T-cell (primary cell): Measurements from ENCODE around the gene LRRC4C. TPM values are rescaled to one million over a fixed set of nuclear protein-coding genes. Genes with fewer than 3 reads are reported as not detected.

ENCODE experiments used
- ATAC-seq, 4 experiments: fragments of 200-7000 bp in 3 of 4; fragments of 150-1000 bp in 1 of 4; cut with Tn5 transposase; replicated peaks in 1 of 4; 1 replicate in 3 of 4; 2 replicates in 1 of 4; pipeline ENCODE4 v1.10.0; 2021; ENCODE audit warnings: moderate library complexity in 3 of 4, mild to moderate bottlenecking in 2 of 4, moderate number of reproducible peaks in 1 of 4
- CTCF ChIA-PET, 2 donors: fragments of 300-600 bp; sonication (Branson Sonifier 250); formaldehyde crosslinking; loops; one replicate each; lab custom pipeline; 2022; ENCODE audit warnings: antibody characterized with exemption in 2 of 2; lab: Charles Lee
- POLR2A ChIA-PET, 2 donors: fragments of 300-600 bp; sonication (Branson Sonifier 250); formaldehyde crosslinking; loops; one replicate each; lab custom pipeline; 2022; ENCODE audit warnings: antibody characterized with exemption in 2 of 2; lab: Charles Lee
- DNase-seq, 35 experiments: peaks; one replicate each; pipeline versions ENCODE4 v3.0.0 to v3.0.0-alpha.2; 2013 to 2023
- H3K27ac ChIP-seq: one replicate; pipeline ENCODE4 v1.5.1; 2013; ENCODE audit warnings: low read length
- H3K27me3 ChIP-seq, 2 experiments: replicated peaks in 1 of 2; 1 replicate in 1 of 2; 2 replicates in 1 of 2; pipeline versions ENCODE4 v1.6.1 to v1.7.0; 2013; ENCODE audit warnings: low read length in 1 of 2, mixed read lengths in 1 of 2; ENCODE audit not compliant: control insufficient read depth in 2 of 2, insufficient read depth in 2 of 2; ENCODE audit errors: extremely low read depth in 1 of 2
- H3K36me3 ChIP-seq, 2 donors: 1 replicate in 1 of 2; 2 replicates in 1 of 2; pipeline versions ENCODE4 v1.6.1 to v1.7.0; 2013; ENCODE audit warnings: low read length in 1 of 2; ENCODE audit not compliant: control insufficient read depth in 2 of 2, insufficient read depth in 1 of 2; ENCODE audit errors: extremely low read depth in 1 of 2
- H3K4me1 ChIP-seq, 2 experiments: 1 replicate in 1 of 2; 2 replicates in 1 of 2; pipeline versions ENCODE4 v1.6.1 to v1.7.0; 2013; ENCODE audit warnings: low read length in 2 of 2, mixed read lengths in 1 of 2; ENCODE audit not compliant: insufficient read depth in 2 of 2, control insufficient read depth in 1 of 2; ENCODE audit errors: extremely low read depth in 1 of 2
- H3K4me3 ChIP-seq, 2 donors: 1 replicate in 1 of 2; 2 replicates in 1 of 2; pipeline versions ENCODE4 v1.5.1 to v1.7.0; 2013; ENCODE audit warnings: mild to moderate bottlenecking in 2 of 2, low read length in 1 of 2, moderate library complexity in 1 of 2; ENCODE audit not compliant: control insufficient read depth in 1 of 2; ENCODE audit errors: extremely low read depth in 1 of 2
- H3K9me3 ChIP-seq: 2 replicates; pipeline ENCODE4 v1.7.0; 2013
- H3K27ac Mint-ChIP-seq, 2 donors: one replicate each; pipeline ENCODE4 v1.8.0; 2020 to 2021; ENCODE audit warnings: mild to moderate bottlenecking in 2 of 2, mixed read lengths in 2 of 2
- H3K27me3 Mint-ChIP-seq, 2 donors: one replicate each; pipeline ENCODE4 v1.8.0; 2021 to 2022; ENCODE audit warnings: mixed read lengths in 2 of 2
- H3K36me3 Mint-ChIP-seq: one replicate; pipeline ENCODE4 v1.8.0; 2021; ENCODE audit warnings: mixed read lengths
- H3K4me1 Mint-ChIP-seq, 3 donors: one replicate each; pipeline ENCODE4 v1.8.0; 2020 to 2022; ENCODE audit warnings: mixed read lengths in 3 of 3, mild to moderate bottlenecking in 1 of 3
- H3K4me3 Mint-ChIP-seq, 3 donors: one replicate each; pipeline ENCODE4 v1.8.0; 2020 to 2022; ENCODE audit warnings: mild to moderate bottlenecking in 3 of 3, mixed read lengths in 3 of 3, moderate library complexity in 3 of 3
- H3K9me3 Mint-ChIP-seq, 3 donors: one replicate each; pipeline ENCODE4 v1.8.0; 2020 to 2022; ENCODE audit warnings: mixed read lengths in 3 of 3
- WGBS: methylation state at CpG from one replicate; pipeline ENCODE4 v1.1.5; 2013; ENCODE audit warnings: missing lambda C conversion rate; ENCODE audit not compliant: insufficient coverage; 5-methylcytosine and 5-hydroxymethylcytosine counted together
- total RNA-seq, 35 experiments: library from RNA in 6 of 35; stranded (reverse) in 6 of 35; fragments of 120-200 nt in 1 of 35; gene quantifications; one replicate each; pipeline versions ENCODE4 v1.2.1 to v1.2.4 and lab custom pipeline; 2013 to 2026

The LRRC4C gene
- total RNA-seq, 5 donors from 2014 or later (not counting 1 experiment from before 2014, with no cell fraction given) = not detected

DNA sequence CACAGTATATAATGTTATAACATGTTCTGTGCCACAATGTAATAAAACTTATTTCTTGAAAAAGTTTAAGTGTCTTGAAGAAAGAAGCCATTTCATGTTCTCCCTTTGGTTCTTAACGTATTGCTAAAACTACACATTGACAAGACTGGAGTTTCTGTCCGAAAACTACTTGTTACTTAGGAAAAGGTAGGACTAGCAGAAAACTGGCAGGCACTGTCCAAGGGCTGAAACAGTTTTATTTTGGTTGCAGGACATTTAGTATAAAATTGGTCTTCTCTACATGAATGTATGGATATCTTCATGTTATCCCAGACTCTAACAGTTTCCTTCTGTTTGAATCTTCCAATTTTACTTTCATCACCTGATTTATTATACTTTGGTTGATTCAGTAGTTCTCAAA lies 1027.1 kb downstream of the LRRC4C start:
- Histone ChIP-seq H3K4me3 (no peak overlapping the region), H3K9me3 (no peaks in the 10 kb centered on the region), H3K27me3 (no peaks in the 10 kb centered on the region), H3K4me1 (no peaks in the 10 kb centered on the region), H3K27ac (no peak overlapping the region), H3K36me3 (no peaks in the 10 kb centered on the region)
- Mint-ChIP-seq H3K4me3 (no peak overlapping the region), H3K27me3 (no peaks in the 10 kb centered on the region), H3K9me3 (peaks cover 15 to 26% (median 22%) of the 10 kb centered on the region in 3 donors), H3K4me1 (no peaks in the 10 kb centered on the region), H3K27ac (no peak overlapping the region), H3K36me3 (no peaks in the 10 kb centered on the region)
- ChIA-PET CTCF (no interaction called here), POLR2A (no interaction called here)
- DNase-seq (no peak), ATAC-seq (no peak)
- WGBS = no CpG with 5 or more reads among the region's 2 CpGs

DNA sequence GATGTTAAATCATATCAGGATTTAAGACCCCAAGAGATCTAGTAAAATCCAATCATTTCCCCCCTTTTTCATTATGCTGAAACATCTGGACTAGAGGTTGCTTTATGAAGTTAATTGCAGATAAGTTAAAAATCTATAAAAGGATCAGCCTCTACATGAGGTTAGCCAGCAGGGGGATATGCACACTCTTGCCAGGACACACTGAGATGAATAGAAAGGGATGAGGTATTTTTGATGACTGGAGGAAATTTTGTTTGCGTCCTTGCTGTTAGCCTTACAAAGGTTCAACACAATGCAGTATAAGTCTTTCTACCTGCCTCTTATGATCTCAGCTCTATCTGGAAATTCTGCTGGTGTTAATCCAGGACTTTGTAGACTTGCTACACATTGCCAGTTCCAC lies 1034.3 kb downstream of the LRRC4C start:
- Histone ChIP-seq H3K36me3 (no peaks in the 10 kb centered on the region), H3K27ac (no peak overlapping the region), H3K9me3 (no peaks in the 10 kb centered on the region), H3K27me3 (no peaks in the 10 kb centered on the region), H3K4me1 (no peaks in the 10 kb centered on the region), H3K4me3 (no peak overlapping the region)
- Mint-ChIP-seq H3K27ac (no peak overlapping the region), H3K4me1 (no peaks in the 10 kb centered on the region), H3K36me3 (no peaks in the 10 kb centered on the region), H3K9me3 (peaks cover 9 to 24% (median 12%) of the 10 kb centered on the region in 3 donors), H3K4me3 (no peak overlapping the region), H3K27me3 (no peaks in the 10 kb centered on the region)
- no peak for DNase-seq
- ChIA-PET POLR2A (no interaction called here), CTCF (no interaction called here)
- no CpG with 5 or more reads among the region's 1 CpG for WGBS
- ATAC-seq = no peak

DNA sequence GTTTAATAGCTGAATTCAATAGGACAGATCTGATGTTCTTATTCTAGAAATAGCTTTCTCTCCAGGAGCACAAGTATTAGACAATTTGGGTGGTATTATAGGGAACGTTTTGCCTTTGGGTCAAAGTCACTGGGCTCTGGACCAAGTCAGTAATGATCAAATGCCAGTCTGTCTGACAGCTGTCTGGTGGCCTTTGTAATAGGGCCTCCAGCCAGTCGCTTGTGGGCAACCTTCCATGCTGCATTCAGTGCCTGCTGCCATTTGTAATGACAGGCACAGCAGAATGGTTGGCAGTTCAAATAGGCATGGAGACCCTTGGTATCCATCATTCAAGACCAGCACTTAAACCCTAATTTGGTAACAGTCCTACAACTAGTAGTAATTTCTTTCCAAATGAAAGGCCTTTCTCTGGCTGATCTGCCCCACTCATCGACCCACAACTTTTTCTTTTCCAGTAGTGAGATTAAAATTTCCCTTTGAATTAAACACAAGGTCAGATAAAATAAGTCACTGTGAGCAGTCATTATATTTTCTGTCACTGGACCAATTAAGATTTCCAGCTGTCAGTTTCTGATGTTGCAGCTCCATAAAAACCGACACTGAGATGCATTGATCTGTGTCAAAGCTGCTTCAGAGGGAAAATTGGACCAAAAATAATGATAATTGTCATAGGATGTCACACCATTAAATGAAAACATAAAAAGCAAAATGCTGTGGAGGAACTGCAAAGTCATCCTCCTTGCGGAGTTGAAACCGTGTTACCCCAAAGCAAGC lies 1038.1 kb downstream of the LRRC4C start:
- no peak overlapping the region for H3K27ac ChIP-seq
- no peak overlapping the region for H3K4me3 ChIP-seq
- WGBS = 51% methylated on average over 2 of the region's 6 CpGs
- POLR2A ChIA-PET = no interaction called here
- H3K4me1 Mint-ChIP-seq = no peaks in the 10 kb centered on the region
- no peaks in the 10 kb centered on the region for H3K27me3 Mint-ChIP-seq
- no peaks in the 10 kb centered on the region for H3K36me3 ChIP-seq
- no peak overlapping the region for H3K27ac Mint-ChIP-seq
- ATAC-seq (no peak), DNase-seq (no peak)
- H3K27me3 ChIP-seq = no peaks in the 10 kb centered on the region
- H3K4me3 Mint-ChIP-seq = no peak overlapping the region
- CTCF ChIA-PET = no interaction called here
- H3K9me3 Mint-ChIP-seq = peaks cover 16 to 17% (median 17%) of the 10 kb centered on the region in 3 donors
- no peaks in the 10 kb centered on the region for H3K4me1 ChIP-seq
- peaks cover 2% of the 10 kb centered on the region for H3K9me3 ChIP-seq
- no peaks in the 10 kb centered on the region for H3K36me3 Mint-ChIP-seq

DNA sequence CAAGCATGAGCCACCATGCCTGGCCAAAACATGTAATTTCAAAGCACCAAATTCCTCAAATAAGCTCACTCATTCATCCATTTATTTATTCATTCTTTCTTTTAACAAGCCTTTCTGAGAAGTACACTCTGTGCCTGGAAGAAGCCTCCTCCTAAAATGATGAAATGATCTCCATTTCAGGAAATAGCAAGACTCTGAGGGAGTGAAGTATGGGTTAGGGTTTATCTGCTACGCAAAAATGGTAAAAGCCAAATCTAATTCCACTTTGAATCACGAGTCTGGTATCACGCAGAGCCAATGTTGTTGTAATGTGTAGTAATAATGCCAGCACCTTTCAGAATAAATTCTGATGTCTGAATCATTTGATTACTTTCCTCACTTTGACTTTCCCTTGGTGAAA lies 1041.8 kb downstream of the LRRC4C start:
- no peaks in the 10 kb centered on the region for H3K27me3 Mint-ChIP-seq
- H3K36me3 Mint-ChIP-seq = no peaks in the 10 kb centered on the region
- H3K27ac ChIP-seq = no peak overlapping the region
- H3K27ac Mint-ChIP-seq = no peak overlapping the region
- POLR2A ChIA-PET = interaction anchor here in 1 of 2 donors (0.6 kb wide), 1 partner anchor 104 kb away, joined by 4 read pairs; no protein-coding TSS in a partner anchor
- no peaks in the 10 kb centered on the region for H3K4me1 ChIP-seq
- peaks cover 6% of the 10 kb centered on the region for H3K9me3 ChIP-seq
- no CpG with 5 or more reads among the region's 3 CpGs for WGBS
- CTCF ChIA-PET = no interaction called here
- no peak overlapping the region for H3K4me3 ChIP-seq
- DNase-seq (no peak), ATAC-seq (no peak)
- no peaks in the 10 kb centered on the region for H3K27me3 ChIP-seq
- H3K4me3 Mint-ChIP-seq = no peak overlapping the region
- peaks cover 18 to 23% (median 19%) of the 10 kb centered on the region in 3 donors for H3K9me3 Mint-ChIP-seq
- no peaks in the 10 kb centered on the region for H3K4me1 Mint-ChIP-seq
- H3K36me3 ChIP-seq = no peaks in the 10 kb centered on the region

DNA sequence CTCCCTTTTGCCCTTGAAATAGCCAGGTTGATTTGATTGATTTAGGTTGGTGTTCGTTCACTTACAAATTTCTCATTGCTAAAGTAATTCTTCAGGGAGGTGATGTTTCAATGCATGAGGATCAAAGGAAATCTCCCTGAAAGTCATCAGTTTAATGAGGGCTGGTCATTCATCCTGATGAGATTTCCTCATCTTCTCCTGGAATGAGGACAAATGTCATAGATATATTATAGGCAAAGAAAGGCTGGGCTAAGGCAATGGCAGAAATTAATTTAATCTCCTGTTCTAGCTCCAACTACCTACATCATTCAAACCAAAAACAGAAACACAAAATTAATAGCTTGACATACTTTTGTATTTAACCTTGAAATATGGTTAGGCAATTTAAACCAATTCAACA lies 1052.1 kb downstream of the LRRC4C start:
- ChIA-PET CTCF (no interaction called here), POLR2A (no interaction called here)
- Histone ChIP-seq H3K36me3 (no peaks in the 10 kb centered on the region), H3K4me3 (no peak overlapping the region), H3K9me3 (no peaks in the 10 kb centered on the region), H3K4me1 (no peaks in the 10 kb centered on the region), H3K27ac (no peak overlapping the region), H3K27me3 (no peaks in the 10 kb centered on the region)
- H3K36me3 Mint-ChIP-seq = no peaks in the 10 kb centered on the region
- DNase-seq (no peak), ATAC-seq (no peak)
- no peaks in the 10 kb centered on the region for H3K27me3 Mint-ChIP-seq
- H3K4me1 Mint-ChIP-seq = no peaks in the 10 kb centered on the region
- peaks cover 9 to 22% (median 16%) of the 10 kb centered on the region in 3 donors for H3K9me3 Mint-ChIP-seq
- no peak overlapping the region for H3K27ac Mint-ChIP-seq
- no peak overlapping the region for H3K4me3 Mint-ChIP-seq
- no CpG with 5 or more reads among the region's 1 CpG for WGBS

DNA sequence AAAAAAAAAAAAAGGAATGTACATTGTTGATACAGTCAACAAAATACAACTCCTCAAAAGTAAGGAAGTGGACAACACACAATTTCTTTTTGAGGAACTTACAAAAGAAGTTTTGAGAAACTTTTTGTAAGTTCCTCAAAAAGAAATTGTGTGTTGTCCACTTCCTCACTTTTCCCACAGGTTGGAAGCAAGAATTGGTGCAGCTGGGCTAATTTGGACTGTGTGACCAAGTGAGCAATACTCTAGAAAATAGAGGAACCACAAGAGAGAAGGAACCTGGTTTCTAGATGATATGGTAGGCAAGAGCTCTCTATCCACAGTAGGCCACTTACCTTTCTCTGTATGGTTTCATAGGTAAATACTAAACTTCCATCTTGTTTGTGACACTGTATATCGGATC lies 1053.8 kb downstream of the LRRC4C start:
- ChIA-PET POLR2A (no interaction called here), CTCF (no interaction called here)
- Histone ChIP-seq H3K36me3 (no peaks in the 10 kb centered on the region), H3K4me1 (no peaks in the 10 kb centered on the region), H3K9me3 (no peaks in the 10 kb centered on the region), H3K27me3 (no peaks in the 10 kb centered on the region), H3K27ac (no peak overlapping the region), H3K4me3 (no peak overlapping the region)
- no peak for ATAC-seq
- Mint-ChIP-seq H3K27me3 (no peaks in the 10 kb centered on the region), H3K4me3 (no peak overlapping the region), H3K36me3 (no peaks in the 10 kb centered on the region), H3K27ac (no peak overlapping the region), H3K4me1 (no peaks in the 10 kb centered on the region), H3K9me3 (peaks cover 13 to 26% (median 18%) of the 10 kb centered on the region in 3 donors)
- no CpG with 5 or more reads among the region's 1 CpG for WGBS
- DNase-seq = no peak
